Measurements from ENCODE around the gene MATN3.

DNA sequence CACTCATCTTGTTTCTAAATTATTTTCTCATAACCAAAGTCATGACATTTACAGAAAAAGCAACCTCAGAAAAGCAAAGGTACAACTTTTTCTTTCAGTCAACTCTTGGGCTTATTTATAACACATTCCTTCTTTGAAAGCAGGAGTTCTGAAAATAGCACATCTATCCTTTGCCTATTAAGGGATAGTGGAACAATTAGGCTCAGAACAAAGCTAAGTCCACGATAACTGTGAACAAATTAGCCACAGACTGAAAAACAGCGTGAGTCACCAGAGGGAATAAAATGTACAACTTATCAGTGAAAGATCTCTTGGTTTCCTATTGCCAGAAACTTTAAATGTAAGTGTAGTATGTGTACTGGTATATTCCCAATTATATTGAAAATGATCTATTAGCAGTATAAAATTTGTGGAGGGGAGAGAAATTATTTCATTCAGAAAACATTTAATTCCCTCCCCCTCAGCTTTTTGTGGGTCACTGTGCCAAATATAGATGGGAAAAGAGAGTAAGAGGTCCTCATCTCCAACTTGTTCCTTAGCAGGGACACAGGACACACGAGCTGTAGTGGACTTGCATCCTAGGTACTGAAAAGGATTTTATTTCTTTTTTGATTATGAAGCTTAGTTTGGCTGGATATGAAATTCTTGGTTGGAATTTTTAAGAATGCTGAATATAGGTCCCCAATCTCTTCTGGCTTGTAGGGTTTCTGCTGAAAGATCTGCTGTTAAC lies 15.4 kb upstream of the MATN3 start:
- TF ChIP-seq CTCF (IDR thresholded peaks at IDR 0.05) (no peak), EZH2 (IDR thresholded peaks at IDR 0.05) (no peak)
